Neural progenitor cell (in vitro differentiated cells): ENCODE measurements around the gene UTS2B. TPM values are rescaled to one million over a fixed set of nuclear protein-coding genes. Genes with fewer than 3 reads are reported as not detected.

ENCODE experiments used
- DNase-seq: peaks from one replicate; pipeline ENCODE4 v3.0.0-alpha.2; 2016; ENCODE audit warnings: low spot score
- H2AFZ ChIP-seq: fragments of 200-600 bp; sonication (generic); replicated peaks from 2 replicates; pipeline ENCODE4 v1.6.1; 2016; ENCODE audit warnings: antibody characterized with exemption
- H3F3A ChIP-seq: fragments of 200-600 bp; sonication (generic); 2 replicates; pipeline ENCODE4 v1.6.1; 2016; ENCODE audit warnings: antibody characterized with exemption, low read depth
- H3K27ac ChIP-seq: fragments of 200-600 bp; sonication (generic); 2 replicates; pipeline ENCODE4 v1.5.1; 2016; ENCODE audit warnings: mild to moderate bottlenecking
- H3K27me3 ChIP-seq: fragments of 200-600 bp; sonication (generic); 2 replicates; pipeline ENCODE4 v1.6.1; 2016; ENCODE audit warnings: mild to moderate bottlenecking, moderate library complexity
- H3K36me3 ChIP-seq: fragments of 200-600 bp; sonication (generic); 2 replicates; pipeline ENCODE4 v1.5.1; 2016
- H3K4me1 ChIP-seq: fragments of 200-600 bp; sonication (generic); 2 replicates; pipeline ENCODE4 v1.6.1; 2016; ENCODE audit warnings: mixed run types
- H3K4me2 ChIP-seq: fragments of 200-600 bp; sonication (generic); 2 replicates; pipeline ENCODE4 v1.6.1; 2016
- H3K4me3 ChIP-seq: fragments of 200-600 bp; sonication (generic); 2 replicates; pipeline ENCODE4 v1.5.1; 2016
- H3K79me2 ChIP-seq: fragments of 200-600 bp; sonication (generic); 2 replicates; pipeline ENCODE4 v1.6.1; 2016; ENCODE audit warnings: low read depth
- H3K9ac ChIP-seq: fragments of 200-600 bp; sonication (generic); 2 replicates; pipeline ENCODE4 v1.6.1; 2016
- H3K9me3 ChIP-seq: fragments of 200-600 bp; sonication (generic); 2 replicates; pipeline ENCODE4 v1.5.1; 2016; ENCODE audit warnings: low read depth
- H4K20me1 ChIP-seq: fragments of 200-600 bp; sonication (generic); 2 replicates; pipeline ENCODE4 v1.6.1; 2016; ENCODE audit warnings: low read depth
- H3K27ac Mint-ChIP-seq: 3 replicates; pipeline ENCODE4 v1.8.0; 2021; ENCODE audit warnings: mixed read lengths
- H3K27me3 Mint-ChIP-seq: 2 replicates; pipeline ENCODE4 v1.8.0; 2022; ENCODE audit warnings: low read depth, mild to moderate bottlenecking, inconsistent platforms, moderate library complexity, mixed read lengths; ENCODE audit not compliant: insufficient read depth
- H3K36me3 Mint-ChIP-seq: 3 replicates; pipeline ENCODE4 v1.8.0; 2021; ENCODE audit warnings: mixed read lengths
- H3K4me1 Mint-ChIP-seq: 3 replicates; pipeline ENCODE4 v1.8.0; 2021; ENCODE audit warnings: mixed read lengths
- H3K4me3 Mint-ChIP-seq: 3 replicates; pipeline ENCODE4 v1.8.0; 2021; ENCODE audit warnings: mild to moderate bottlenecking, moderate library complexity, mixed read lengths
- H3K9me3 Mint-ChIP-seq: 3 replicates; pipeline ENCODE4 v1.8.0; 2020; ENCODE audit warnings: mixed read lengths
- CTCF ChIP-seq: fragments of 200-600 bp; sonication (generic); IDR thresholded peaks from 2 replicates; pipeline ENCODE4 v1.5.1; 2017; ENCODE audit warnings: antibody characterized with exemption, mild to moderate bottlenecking
- EZH2 ChIP-seq: fragments of 200-600 bp; sonication (generic); IDR thresholded peaks from 2 replicates; pipeline ENCODE4 v1.6.1; 2017; ENCODE audit warnings: antibody characterized with exemption, mild to moderate bottlenecking, moderate library complexity
- EZH2phosphoT487 ChIP-seq: fragments of 200-600 bp; sonication (generic); IDR thresholded peaks from 2 replicates; pipeline ENCODE4 v1.6.1; 2017; ENCODE audit warnings: antibody characterized with exemption
- total RNA-seq: library from RNA; depleted of rRNA; stranded (reverse); fragments of >200 nt; gene quantifications from 2 replicates; pipeline ENCODE4 v1.2.3, GENCODE V29; 2015; ENCODE audit warnings: low replicate concordance

The UTS2B gene
- total RNA-seq, 1 donor from 2014 or later = not detected

DNA sequence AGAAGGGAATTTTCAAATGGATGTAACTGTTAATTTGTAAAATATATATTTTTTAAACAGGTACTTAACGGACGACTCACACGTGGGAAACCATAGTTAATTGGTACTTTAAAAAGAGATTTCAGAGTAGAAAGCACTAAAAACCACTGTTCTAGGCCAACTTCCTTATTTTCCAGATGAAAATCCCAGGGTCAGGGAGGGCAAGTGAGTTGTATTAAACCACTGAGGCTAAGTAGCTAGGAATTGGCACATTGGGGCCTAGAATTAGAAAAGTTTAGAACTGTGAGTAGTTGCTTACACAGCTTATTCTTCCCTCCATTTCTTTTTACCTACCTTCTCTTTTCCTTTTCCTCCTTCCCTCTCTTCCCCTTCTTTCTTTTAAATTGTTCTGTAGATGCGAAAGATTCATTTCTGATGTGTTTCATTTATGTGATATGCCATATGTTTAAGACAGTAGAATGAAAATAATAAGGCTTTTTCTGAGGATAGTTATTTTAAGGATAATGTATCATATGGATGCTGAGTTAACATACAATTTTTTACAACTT, 4.1 kb upstream of the UTS2B start:
- H3K4me3 ChIP-seq = no peak overlapping the region
- Mint-ChIP-seq H3K27me3 (no peaks in the 10 kb centered on the region), H3K36me3 (peaks cover 18% of the 10 kb centered on the region), H3K27ac (no peak overlapping the region), H3K9me3 (peaks cover 19% of the 10 kb centered on the region), H3K4me3 (no peak overlapping the region), H3K4me1 (peaks cover 21% of the 10 kb centered on the region)
- peaks cover 16% of the 10 kb centered on the region for H4K20me1 ChIP-seq
- DNase-seq = no peak
- no peaks in the 10 kb centered on the region for H3K9me3 ChIP-seq
- no peak overlapping the region for H2AFZ ChIP-seq
- peaks cover 90% of the 10 kb centered on the region for H3K79me2 ChIP-seq
- no peaks in the 10 kb centered on the region for H3K27me3 ChIP-seq
- no peak overlapping the region for H3K27ac ChIP-seq
- peaks cover 14% of the 10 kb centered on the region for H3F3A ChIP-seq
- no peak overlapping the region for H3K9ac ChIP-seq
- no peak overlapping the region for H3K4me2 ChIP-seq
- H3K4me1 ChIP-seq = peaks cover 40% of the 10 kb centered on the region
- TF ChIP-seq EZH2phosphoT487 (no peak), EZH2 (no peak), CTCF (no peak)
- H3K36me3 ChIP-seq = no peaks in the 10 kb centered on the region

DNA sequence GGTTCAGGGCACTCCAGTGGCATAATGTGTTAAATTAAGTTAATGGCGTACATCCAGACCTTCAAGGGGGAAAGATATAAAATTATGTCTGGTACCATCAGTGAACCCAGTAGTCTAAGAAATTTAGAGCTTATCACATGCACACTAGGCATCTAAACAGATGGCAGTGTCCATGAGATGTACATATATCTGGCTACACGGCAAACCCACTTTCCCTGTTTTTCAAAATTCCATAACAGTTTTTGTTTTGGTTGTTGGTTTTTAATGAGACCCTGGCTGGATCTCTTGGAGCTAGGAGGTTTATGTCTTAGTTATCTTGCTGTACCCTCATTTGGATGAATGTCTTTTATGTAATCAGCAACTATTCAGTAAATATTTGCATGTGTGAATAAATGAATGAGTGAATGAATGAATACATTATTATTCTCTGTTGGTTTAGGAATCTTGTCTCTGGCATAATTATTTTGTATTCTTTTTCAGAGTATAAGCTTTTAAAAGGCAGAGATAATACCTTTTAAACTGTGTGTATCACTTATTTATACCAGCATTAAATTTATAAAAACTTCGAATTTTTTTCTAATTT, 3.1 kb upstream of the UTS2B start:
- peaks cover 18% of the 10 kb centered on the region for H3K36me3 Mint-ChIP-seq
- H3K4me3 ChIP-seq = no peak overlapping the region
- peaks cover 16% of the 10 kb centered on the region for H4K20me1 ChIP-seq
- no peak for DNase-seq
- H3K27me3 Mint-ChIP-seq = no peaks in the 10 kb centered on the region
- no peak overlapping the region for H3K4me2 ChIP-seq
- H2AFZ ChIP-seq = no peak overlapping the region
- peaks cover 19% of the 10 kb centered on the region for H3K9me3 Mint-ChIP-seq
- TF ChIP-seq EZH2phosphoT487 (no peak), CTCF (no peak), EZH2 (no peak)
- H3K9me3 ChIP-seq = no peaks in the 10 kb centered on the region
- no peak overlapping the region for H3K4me3 Mint-ChIP-seq
- peaks cover 40% of the 10 kb centered on the region for H3K4me1 ChIP-seq
- H3K9ac ChIP-seq = no peak overlapping the region
- peaks cover 2% of the 10 kb centered on the region for H3K27me3 ChIP-seq
- H3K79me2 ChIP-seq = peaks cover 84% of the 10 kb centered on the region
- no peak overlapping the region for H3K27ac Mint-ChIP-seq
- no peaks in the 10 kb centered on the region for H3K36me3 ChIP-seq
- peaks cover 26% of the 10 kb centered on the region for H3K4me1 Mint-ChIP-seq
- peaks cover 14% of the 10 kb centered on the region for H3F3A ChIP-seq
- no peak overlapping the region for H3K27ac ChIP-seq

GRCh38 chr3:191331388-191331787, 1.1 kb upstream of the UTS2B start:
- no peak overlapping the region for H3K27ac ChIP-seq
- no peak overlapping the region for H2AFZ ChIP-seq
- Mint-ChIP-seq H3K4me1 (peaks cover 35% of the 10 kb centered on the region), H3K4me3 (peak overlapping the region; percentile 94), H3K27me3 (no peaks in the 10 kb centered on the region), H3K27ac (peak overlapping the region; percentile 98), H3K36me3 (peaks cover 13% of the 10 kb centered on the region), H3K9me3 (peaks cover 12% of the 10 kb centered on the region)
- no peaks in the 10 kb centered on the region for H3K9me3 ChIP-seq
- H3K36me3 ChIP-seq = no peaks in the 10 kb centered on the region
- no peak overlapping the region for H3K9ac ChIP-seq
- peaks cover 14% of the 10 kb centered on the region for H3F3A ChIP-seq
- peak overlapping the region; percentile 93 for H3K4me2 ChIP-seq
- no peak for DNase-seq
- H3K4me3 ChIP-seq = peak overlapping the region; percentile 97
- H3K27me3 ChIP-seq = peaks cover 4% of the 10 kb centered on the region
- peaks cover 40% of the 10 kb centered on the region for H3K4me1 ChIP-seq
- H3K79me2 ChIP-seq = peaks cover 64% of the 10 kb centered on the region
- peaks cover 16% of the 10 kb centered on the region for H4K20me1 ChIP-seq
- TF ChIP-seq EZH2phosphoT487 (no peak), EZH2 (no peak), CTCF (no peak)
